ENCODE measurements around the gene TMEM42.

GRCh38 chr3:44877333-44877732, 15.6 kb downstream of the TMEM42 start:
- TF ChIP-seq CTCF (IDR thresholded peaks at IDR 0.05) (no peak), POLR2AphosphoS5 (IDR thresholded peaks at IDR 0.05; ENCODE audit: low read depth, low read length) (no peak)
